ENCODE data around the gene PHF13. TPM values are rescaled to one million over a fixed set of nuclear protein-coding genes. Genes with fewer than 3 reads are reported as not detected.

PHF13 gene
- total RNA-seq, 1 experiment from 2014 or later: 55.8 TPM

DNA sequence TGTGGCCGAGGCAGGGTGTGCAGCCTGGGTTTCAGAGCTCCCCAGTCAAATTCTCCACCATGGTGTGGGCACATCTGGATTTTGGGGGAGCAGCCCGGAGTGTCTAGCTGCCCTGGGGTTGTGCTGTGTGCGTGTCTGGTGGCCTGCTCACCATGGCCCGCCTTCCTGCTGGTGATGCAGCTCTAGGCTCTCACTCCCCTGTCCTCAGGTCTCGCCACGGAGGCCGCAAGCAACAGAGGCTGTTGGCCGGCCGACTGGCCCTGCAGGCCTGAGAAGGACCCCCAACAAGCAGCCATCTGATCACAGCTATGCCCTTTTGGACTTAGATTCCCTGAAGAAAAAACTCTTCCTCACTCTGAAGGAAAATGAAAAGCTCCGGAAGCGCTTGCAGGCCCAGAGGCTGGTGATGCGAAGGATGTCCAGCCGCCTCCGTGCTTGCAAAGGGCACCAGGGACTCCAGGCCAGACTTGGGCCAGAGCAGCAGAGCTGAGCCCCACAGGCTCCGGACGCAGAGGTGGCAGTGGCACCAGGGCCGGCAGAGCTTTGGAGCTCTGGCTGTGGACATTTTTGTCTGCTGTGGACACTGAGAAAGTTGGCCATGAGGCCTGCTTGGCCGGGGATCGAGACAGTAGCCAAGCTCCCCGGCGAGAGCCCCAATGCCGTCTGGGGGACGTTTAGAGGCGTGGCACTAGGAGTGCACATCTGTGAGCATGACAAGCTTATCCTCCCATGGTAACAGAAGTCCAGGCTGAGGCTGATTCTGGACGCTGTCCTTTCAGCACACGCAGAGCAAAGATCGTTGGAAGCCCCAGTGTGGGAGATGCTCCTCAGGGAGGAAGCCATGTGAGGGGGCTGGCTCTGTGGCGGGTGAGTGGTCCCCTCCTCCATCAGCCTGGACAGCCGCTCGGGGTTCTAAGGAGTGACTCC lies 19.3 kb downstream of the PHF13 start:
- H3K27ac ChIP-seq (ENCODE audit: insufficient read length, low read depth, low read length): no peak overlapping the region
- H3K36me3 Mint-ChIP-seq (ENCODE audit: insufficient read depth in 1 of 3, low read depth in 3 of 3): peaks cover 25 to 82% (median 67%) of the 10 kb centered on the region in 3 experiments
- TF ChIP-seq, protein P1, sequence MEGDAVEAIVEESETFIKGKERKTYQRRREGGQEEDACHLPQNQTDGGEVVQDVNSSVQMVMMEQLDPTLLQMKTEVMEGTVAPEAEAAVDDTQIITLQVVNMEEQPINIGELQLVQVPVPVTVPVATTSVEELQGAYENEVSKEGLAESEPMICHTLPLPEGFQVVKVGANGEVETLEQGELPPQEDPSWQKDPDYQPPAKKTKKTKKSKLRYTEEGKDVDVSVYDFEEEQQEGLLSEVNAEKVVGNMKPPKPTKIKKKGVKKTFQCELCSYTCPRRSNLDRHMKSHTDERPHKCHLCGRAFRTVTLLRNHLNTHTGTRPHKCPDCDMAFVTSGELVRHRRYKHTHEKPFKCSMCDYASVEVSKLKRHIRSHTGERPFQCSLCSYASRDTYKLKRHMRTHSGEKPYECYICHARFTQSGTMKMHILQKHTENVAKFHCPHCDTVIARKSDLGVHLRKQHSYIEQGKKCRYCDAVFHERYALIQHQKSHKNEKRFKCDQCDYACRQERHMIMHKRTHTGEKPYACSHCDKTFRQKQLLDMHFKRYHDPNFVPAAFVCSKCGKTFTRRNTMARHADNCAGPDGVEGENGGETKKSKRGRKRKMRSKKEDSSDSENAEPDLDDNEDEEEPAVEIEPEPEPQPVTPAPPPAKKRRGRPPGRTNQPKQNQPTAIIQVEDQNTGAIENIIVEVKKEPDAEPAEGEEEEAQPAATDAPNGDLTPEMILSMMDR (conservative IDR thresholded peaks at IDR 0.05): no peak

More for the DNA sequence above, 19.3 kb downstream of the PHF13 start:
- Histone ChIP-seq H3K9ac (ENCODE audit: extremely low read depth, insufficient read length, low read length) (no peak overlapping the region), H2AFZ (ENCODE audit: low read length) (no peak overlapping the region), H4K8ac (replicated peaks; ENCODE audit: insufficient read length, low read depth, low read length) (no peak overlapping the region), H2BK15ac (ENCODE audit: low read depth, low read length) (no peak overlapping the region), H3K23me2 (ENCODE audit: insufficient read length, low read depth, low read length, poor library complexity, severe bottlenecking) (no peaks in the 10 kb centered on the region), H2BK5ac (ENCODE audit: insufficient read length, low read length) (no peak overlapping the region), H3K9me3 (ENCODE audit: control insufficient read depth, low read depth, low read length) (no peaks in the 10 kb centered on the region), H2AK5ac (ENCODE audit: insufficient read length, low read length) (no peak overlapping the region), H4K91ac (ENCODE audit: insufficient read length, low read depth, low read length) (no peak overlapping the region), H4K20me1 (ENCODE audit: control insufficient read depth, insufficient read depth, insufficient read length) (no peaks in the 10 kb centered on the region), H3K14ac (ENCODE audit: insufficient read depth, low read length) (no peak overlapping the region), H3K27me3 (ENCODE audit: insufficient read depth, low read length) (no peaks in the 10 kb centered on the region), H2BK12ac (ENCODE audit: insufficient read length, low read depth, low read length) (no peak overlapping the region), H2BK20ac (ENCODE audit: low read depth, low read length, poor library complexity, severe bottlenecking) (no peak overlapping the region), H3K4me1 (ENCODE audit: insufficient read depth, low read length) (no peaks in the 10 kb centered on the region), H3K4ac (ENCODE audit: low read depth, low read length) (no peak overlapping the region), H3K56ac (ENCODE audit: insufficient read length, low read depth, low read length) (no peak overlapping the region), H2BK120ac (ENCODE audit: low read depth, low read length, poor library complexity, severe bottlenecking) (no peak overlapping the region), H3K4me2 (ENCODE audit: insufficient read depth, insufficient read length, low read length) (no peak overlapping the region), H3T11ph (ENCODE audit: low read length) (no peak overlapping the region), H3K18ac (ENCODE audit: insufficient read length, low read depth, low read length) (no peak overlapping the region), H3K79me1 (ENCODE audit: insufficient read depth, low read depth, low read length, poor library complexity, severe bottlenecking) (no peaks in the 10 kb centered on the region), H3K23ac (ENCODE audit: insufficient read length, low read depth, low read length) (no peak overlapping the region), H3K79me2 (ENCODE audit: insufficient read depth, low read length) (no peaks in the 10 kb centered on the region), H4K5ac (ENCODE audit: insufficient read length, low read depth, low read length) (no peak overlapping the region)
- Mint-ChIP-seq H3K27me3 (ENCODE audit: low read depth) (no peaks in the 10 kb centered on the region), H3K27ac (peak overlapping the region in 1 of 3 experiments; percentile 66; a peak in 1 of 7 replicates), H3K9me3 (no peaks in the 10 kb centered on the region), H3K4me3 (no peak overlapping the region), H3K4me1 (no peaks in the 10 kb centered on the region)
- DNase-seq: no peak
- no CpG with 5 or more reads among the region's 30 CpGs for WGBS (ENCODE audit: extremely low coverage, insufficient read length, low lambda C conversion rate)
